Coronary artery (tissue), 2 donors: ENCODE measurements around the gene CXXC1.
"Not testable (repeated sequence)": the region's sequence is repeated elsewhere in the genome, so short reads cannot be mapped to it uniquely, and the experiment has no call there.

Experiments
- DNase-seq: peaks from one replicate; pipeline ENCODE4 v3.0.0-alpha.2; 2017; ENCODE audit warnings: low spot score
- H3K27ac ChIP-seq, 2 donors: fragments of 200-600 bp; sonication (generic); one replicate each; pipeline ENCODE4 v1.5.1; 2016 to 2019
- H3K4me3 ChIP-seq: fragments of 200-600 bp; sonication (generic); 2 replicates; pipeline ENCODE4 v1.5.1; 2016; ENCODE audit warnings: mild to moderate bottlenecking, moderate library complexity
- TF ChIP-seq, protein P1 (sequence below): fragments of 200-600 bp; sonication (generic); IDR thresholded peaks from one replicate; pipeline ENCODE4 v1.5.1; 2019; ENCODE audit warnings: antibody characterized with exemption

CXXC1 gene

GRCh38 chr18:50315100-50315871 lies 27.8 kb upstream of the CXXC1 start:
- DNase-seq, result no peak
- Histone ChIP-seq H3K27ac (no peak overlapping the region), H3K4me3 (no peak overlapping the region)
- TF ChIP-seq, protein P1, sequence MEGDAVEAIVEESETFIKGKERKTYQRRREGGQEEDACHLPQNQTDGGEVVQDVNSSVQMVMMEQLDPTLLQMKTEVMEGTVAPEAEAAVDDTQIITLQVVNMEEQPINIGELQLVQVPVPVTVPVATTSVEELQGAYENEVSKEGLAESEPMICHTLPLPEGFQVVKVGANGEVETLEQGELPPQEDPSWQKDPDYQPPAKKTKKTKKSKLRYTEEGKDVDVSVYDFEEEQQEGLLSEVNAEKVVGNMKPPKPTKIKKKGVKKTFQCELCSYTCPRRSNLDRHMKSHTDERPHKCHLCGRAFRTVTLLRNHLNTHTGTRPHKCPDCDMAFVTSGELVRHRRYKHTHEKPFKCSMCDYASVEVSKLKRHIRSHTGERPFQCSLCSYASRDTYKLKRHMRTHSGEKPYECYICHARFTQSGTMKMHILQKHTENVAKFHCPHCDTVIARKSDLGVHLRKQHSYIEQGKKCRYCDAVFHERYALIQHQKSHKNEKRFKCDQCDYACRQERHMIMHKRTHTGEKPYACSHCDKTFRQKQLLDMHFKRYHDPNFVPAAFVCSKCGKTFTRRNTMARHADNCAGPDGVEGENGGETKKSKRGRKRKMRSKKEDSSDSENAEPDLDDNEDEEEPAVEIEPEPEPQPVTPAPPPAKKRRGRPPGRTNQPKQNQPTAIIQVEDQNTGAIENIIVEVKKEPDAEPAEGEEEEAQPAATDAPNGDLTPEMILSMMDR, result no peak

DNA sequence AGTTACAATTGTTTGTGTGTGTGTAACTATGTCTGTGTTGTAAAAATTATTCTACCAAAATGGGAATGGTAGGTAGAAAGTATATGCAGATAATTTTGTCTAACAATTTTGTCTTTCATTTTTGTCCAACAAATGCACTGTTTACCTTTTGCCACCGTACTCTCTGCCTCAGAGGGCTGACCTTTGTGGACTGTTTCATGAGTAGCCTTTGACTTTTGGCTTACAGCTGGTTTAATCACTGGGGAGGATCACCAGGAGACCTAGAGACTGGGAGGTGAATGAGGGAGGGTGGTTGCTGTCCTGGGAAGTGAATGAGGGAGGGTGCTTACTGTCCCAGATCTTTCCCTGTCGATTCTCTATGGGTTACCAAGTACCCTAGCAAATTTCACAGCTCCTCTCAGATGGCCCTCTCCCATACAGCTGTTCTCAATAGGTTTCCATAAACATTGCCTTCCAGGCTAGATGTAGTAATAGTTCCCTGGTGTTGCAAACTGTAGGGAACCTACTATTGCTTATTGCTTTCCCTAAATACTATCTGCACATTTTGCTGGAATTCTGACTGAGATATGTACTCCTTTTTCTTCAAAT lies 26.5 kb upstream of the CXXC1 start:
- TF ChIP-seq, protein P1, result no peak
- no peak for DNase-seq
- Histone ChIP-seq H3K4me3 (no peak overlapping the region), H3K27ac (no peak overlapping the region)

DNA sequence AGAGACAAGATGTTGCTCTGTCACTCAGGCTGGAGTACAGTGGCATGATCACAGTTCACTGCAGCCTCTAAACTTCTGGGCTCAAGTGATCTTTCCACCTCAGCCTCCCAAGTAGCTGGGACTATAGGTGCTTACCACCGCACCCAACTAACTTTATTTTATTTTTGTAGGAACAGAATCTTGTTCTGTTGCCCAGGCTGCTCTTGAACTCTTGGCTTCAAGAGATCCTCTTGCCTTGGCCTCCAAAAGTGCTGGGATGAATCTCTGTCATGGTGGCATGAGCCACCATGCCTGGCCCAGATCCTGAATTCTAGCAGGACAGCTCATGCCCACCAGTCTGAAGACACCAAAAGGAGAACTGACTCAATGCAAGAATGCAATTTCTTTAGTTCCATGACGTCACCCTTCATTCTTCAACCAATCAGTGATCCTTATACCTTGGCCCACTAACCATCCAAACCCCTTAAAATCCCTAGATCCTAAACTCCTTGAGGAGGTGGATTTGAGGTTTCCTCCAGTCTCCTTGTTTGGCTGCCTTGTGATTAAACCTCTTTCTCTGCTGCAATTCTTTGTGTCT lies 25.6 kb upstream of the CXXC1 start:
- TF ChIP-seq, protein P1, result no peak
- Histone ChIP-seq H3K27ac (no peak overlapping the region), H3K4me3 (no peak overlapping the region)
- DNase-seq, result no peak

- Histone ChIP-seq H3K27ac (no peak overlapping the region), H3K4me3 (no peak overlapping the region)
- TF ChIP-seq, protein P1, result no peak
- DNase-seq, result no peak
Observed at GRCh38 chr18:50312296-50313030, 25.0 kb upstream of the CXXC1 start.

- Histone ChIP-seq H3K27ac (no peak overlapping the region), H3K4me3 (no peak overlapping the region)
- DNase-seq, result no peak
- TF ChIP-seq, protein P1, result no peak
Observed at GRCh38 chr18:50311650-50312049, 24.2 kb upstream of the CXXC1 start.

GRCh38 chr18:50310080-50310479 lies 22.6 kb upstream of the CXXC1 start:
- no peak overlapping the region for H3K4me3 ChIP-seq
- TF ChIP-seq, protein P1, result no peak
- DNase-seq, result no peak
- no peak overlapping the region for H3K27ac ChIP-seq

- not testable (repeated sequence) for H3K4me3 ChIP-seq, DNase-seq, H3K27ac ChIP-seq
Observed at GRCh38 chr18:50308851-50309250, 21.4 kb upstream of the CXXC1 start.
